HG02885 (cell line): ENCODE results near the gene MTARC1.

ENCODE experiments used
- ATAC-seq: cut with Tn5 transposase; IDR thresholded peaks from one replicate; pipeline ENCODE4 v1.9.1; 2021; ENCODE audit warnings: mild to moderate bottlenecking; ENCODE audit not compliant: unreplicated experiment, poor library complexity

The MTARC1 gene

GRCh38 chr1:220803401-220804201 lies 16.9 kb downstream of the MTARC1 start:
- ATAC-seq: peak; percentile 64

GRCh38 chr1:220804202-220804586 lies 17.5 kb downstream of the MTARC1 start:
- ATAC-seq: no peak

GRCh38 chr1:220806408-220806807 lies 19.7 kb downstream of the MTARC1 start:
- ATAC-seq: no peak

DNA sequence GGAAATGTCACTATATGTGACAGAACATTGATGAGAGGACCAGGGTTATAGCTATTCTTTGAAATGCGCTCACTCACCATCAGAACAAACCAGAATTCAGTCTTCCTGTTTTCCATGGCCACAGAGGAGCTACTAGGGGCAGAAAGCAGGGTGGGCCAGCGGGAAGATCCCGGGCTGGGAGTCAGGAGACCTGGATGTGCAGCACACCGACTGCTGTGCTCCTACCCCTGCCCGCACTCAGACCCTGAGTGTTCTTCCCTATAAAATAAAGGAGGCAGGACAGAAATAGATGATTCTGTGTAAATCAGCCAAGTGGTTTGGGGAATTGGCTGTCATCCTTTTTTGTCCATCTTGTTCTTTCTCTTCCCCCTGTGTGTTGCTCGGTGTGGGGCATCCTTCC lies 21.0 kb downstream of the MTARC1 start:
- no peak for ATAC-seq

DNA sequence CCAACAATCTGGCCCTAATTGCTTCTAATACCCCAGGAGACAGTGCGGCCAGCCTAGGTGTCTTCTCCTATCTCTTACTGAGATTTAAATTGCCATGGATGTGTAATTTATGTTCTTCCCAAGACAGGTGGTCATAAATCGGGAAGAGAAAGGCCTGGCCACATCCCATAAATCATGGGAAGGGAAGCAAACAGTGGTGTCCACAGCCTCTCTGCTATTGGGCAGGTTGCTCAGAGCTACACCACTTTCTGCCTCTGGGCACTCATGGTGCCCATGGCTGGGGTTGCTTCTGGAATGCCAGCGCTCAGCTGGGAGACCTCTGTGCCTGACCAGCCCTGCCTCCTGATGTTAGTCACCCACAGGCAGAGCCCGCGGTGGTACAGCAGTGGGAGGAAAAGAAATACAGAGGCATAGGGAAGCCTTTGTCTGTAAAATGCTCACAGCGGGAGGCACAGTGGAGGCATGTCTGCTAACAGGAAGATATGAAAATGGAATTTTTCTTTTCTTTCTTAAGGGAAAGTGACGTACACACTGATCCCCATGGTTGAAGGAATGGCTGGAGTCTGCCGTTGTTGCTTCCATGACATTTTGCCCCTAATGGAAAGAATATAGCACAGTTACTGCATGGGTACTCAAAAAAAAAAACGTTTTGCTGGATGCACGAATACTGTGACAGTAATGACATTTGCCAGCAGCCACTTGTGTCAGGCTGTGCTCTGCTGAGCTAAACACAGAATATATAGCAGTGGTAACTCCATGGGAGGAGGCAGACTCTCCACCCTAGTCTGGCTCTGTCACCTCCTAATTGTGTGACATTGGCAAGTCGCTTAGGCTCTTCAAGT lies 21.9 kb downstream of the MTARC1 start:
- no peak for ATAC-seq

DNA sequence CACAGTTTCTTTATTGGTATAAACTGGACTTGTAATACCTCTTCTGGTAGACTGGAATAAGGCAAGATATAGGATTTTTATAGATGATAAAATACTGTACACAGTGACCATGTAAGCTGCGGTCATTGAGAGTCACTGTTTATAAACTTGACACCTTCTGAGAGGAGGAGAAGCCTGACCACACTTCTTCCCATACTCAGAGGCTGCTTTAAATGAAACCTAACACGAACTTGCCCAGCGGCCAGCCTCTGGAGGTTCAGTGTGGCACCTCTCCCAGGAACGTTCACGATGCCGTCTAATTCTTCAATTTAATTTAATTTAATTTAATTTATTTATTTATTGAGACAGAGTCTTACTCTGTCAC lies 22.5 kb downstream of the MTARC1 start:
- ATAC-seq: no peak

DNA sequence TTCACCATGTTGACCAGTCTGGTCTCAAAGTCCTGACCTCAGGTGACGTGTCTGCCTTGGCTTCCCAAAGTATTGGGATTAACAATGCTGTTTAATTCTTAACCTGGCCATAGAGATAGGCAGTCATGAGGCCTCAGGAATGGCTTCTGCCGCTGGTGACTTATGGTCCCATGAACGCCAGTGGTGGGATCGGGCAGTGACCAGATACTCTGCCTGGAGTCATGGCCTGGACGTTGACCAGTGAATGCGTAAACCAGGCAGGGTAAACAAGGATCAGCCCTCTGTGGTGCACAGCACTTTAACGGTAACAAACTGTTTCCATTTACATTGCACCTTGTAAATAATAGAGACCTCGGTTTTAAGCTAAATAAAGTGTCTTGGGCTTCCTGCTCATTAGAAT lies 23.0 kb downstream of the MTARC1 start:
- no peak for ATAC-seq

DNA sequence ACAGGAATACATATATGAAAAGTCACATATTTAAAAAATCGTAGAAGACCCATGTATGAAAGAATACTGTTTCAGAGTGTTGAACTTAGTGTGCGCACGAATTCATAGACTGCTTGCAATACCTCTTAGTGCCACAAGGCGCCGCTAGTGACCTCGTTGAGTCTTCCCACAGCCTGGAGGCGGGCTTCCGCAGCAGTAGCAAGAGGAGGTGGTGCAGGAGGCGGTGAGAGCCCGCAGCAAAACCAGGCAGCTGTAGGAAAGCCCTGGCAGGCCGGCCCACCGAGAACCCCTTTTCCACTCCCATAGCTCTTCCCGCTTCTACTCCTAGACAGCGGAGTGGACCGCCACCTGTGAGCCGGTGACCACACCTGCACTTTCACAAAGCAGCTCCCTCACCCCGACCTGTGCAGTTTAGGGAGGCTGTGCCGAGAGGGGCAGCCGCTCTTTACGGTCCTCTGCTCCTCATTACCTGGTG lies 23.5 kb downstream of the MTARC1 start:
- ATAC-seq: peak; percentile 95

DNA sequence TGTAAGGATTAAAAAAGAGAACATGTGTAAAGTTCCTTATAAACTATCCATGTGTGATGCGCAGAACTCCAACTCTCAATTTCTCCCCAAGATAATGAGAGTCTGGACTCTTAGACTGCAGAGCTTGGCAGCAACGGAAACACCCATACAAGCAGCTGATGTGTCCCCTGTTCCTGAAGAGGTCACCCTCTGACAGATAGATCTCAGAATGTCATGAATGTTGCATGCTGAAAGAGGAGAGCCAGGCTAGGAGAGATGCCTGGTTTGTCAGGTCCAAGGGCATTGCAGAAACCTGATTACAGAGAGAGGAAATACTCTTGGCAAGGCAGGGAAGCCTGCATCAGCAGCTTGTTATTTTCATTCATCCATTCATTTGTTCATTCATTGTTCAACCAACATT lies 24.2 kb downstream of the MTARC1 start:
- no peak for ATAC-seq

DNA sequence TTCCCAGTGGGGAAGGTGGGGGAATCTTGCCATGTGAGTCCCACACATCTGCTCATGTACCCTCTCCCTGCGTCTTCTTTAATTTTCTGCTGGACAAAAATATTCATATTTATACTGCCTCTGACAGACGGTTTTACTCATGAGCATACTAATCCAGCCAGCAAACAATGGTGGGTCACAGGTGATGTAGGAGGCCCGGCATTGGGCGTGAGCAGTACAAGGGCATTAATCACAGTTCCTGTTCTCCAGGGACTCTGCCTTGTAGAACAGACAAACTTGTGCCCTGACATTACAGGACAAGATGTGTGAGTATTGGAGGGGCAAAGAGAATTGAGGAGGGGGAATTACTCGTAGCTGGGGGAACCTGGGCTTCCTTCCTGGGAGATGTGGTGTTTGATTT lies 25.0 kb downstream of the MTARC1 start:
- ATAC-seq: no peak

GRCh38 chr1:220812308-220812707 lies 25.6 kb downstream of the MTARC1 start:
- ATAC-seq: no peak

DNA sequence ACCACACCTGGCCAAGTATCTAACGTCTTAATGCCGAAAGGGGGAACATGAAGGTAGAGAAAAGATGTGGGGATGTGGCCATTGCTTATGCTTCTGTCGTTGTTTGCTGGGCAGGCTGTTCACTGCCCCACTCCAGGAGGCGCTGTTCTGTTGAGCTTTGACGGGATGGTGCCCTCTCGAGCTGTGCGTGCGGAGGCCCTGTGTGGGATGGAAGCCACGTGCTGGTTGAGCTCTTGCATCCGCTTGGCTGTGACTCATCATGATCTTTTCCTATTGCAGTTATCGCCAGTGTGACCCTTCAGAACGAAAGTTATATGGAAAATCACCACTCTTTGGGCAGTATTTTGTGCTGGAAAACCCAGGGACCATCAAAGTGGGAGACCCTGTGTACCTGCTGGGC lies 26.3 kb downstream of the MTARC1 start:
- ATAC-seq: no peak

DNA sequence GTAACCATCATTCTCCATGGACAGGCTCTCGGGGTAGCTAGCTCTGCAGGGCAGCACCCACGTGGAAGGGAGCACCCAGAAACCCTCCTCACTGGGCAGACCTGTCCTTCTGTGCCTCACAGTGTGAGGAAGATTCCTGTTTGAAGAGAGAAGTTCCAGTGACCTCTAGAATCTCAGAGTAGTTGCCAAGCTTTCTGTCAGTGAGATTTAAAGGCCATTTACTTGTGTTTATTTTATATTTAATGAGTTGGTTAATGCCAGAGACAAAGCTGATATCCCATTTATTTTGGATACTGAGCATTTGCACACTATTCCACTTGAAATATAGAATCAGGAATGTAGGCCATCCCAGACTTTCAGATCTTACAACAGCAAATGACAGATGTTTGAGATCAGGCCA lies 28.7 kb downstream of the MTARC1 start:
- no peak for ATAC-seq

- ATAC-seq: no peak
These were observed 31.2 kb downstream of the MTARC1 start for GRCh38 chr1:220817907-220818306.

- ATAC-seq: no peak
These were observed 31.9 kb downstream of the MTARC1 start for GRCh38 chr1:220818421-220819173.

DNA sequence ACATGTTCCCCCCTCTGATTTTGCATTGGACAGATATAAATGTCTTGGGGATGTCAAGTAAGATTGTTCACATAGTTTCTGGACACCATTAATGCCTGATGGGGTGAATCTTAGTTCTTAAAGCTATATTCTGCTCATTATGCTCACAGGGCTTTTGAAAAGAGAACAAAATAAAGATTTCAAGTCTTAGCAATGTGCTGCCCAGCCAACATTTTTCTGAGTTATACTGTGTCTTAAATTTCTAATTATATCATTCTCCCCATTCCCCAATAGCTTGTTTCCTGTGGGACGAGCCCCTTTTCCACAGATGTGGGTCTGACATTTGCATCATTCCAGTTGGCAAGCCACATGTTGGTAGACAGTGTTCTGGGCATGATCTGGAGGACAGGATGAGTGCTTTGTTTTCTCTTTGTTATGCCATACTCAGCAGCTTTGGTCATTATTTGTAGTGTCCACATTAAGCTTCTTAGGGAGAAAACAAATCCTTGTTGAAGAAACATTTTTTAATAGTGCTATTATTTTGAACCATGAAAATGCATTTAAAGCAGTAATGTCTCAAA lies 32.8 kb downstream of the MTARC1 start:
- ATAC-seq: no peak

- no peak for ATAC-seq
These were observed 37.6 kb downstream of the MTARC1 start for GRCh38 chr1:220824031-220824989.

DNA sequence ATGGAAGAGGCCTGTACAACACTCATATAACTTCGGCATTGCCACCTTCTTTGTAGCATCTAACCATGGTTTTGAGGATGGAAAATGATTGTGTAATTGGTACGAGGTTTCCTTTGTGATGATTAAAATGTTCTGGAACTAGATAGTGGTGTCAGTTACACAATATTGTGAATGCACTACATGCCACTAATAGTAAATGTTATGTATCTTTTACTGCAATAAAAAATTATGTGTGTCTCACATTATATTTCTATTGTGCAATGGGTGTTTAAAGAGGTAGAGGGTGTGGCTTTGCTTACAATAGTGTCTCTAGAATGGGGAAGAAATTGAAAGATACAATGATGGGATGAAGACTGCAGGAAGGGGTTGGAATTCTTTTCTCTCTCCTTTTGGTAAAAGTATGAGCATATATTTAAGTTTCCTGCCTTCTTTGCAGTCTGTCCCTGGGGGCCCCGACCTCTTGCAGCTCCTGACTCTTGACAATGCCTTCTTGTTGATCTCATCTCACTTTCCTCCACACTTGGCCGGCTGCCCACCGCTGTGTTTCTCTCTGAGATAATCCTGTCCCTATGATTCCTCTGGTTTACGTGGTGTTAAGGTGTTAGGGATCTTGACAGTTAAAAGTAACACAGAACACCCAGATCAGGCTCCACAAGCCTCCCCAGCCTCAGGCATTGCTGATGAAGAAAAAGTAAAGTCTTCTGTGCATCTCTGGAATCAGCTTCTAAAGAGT lies 39.3 kb downstream of the MTARC1 start:
- ATAC-seq: no peak

DNA sequence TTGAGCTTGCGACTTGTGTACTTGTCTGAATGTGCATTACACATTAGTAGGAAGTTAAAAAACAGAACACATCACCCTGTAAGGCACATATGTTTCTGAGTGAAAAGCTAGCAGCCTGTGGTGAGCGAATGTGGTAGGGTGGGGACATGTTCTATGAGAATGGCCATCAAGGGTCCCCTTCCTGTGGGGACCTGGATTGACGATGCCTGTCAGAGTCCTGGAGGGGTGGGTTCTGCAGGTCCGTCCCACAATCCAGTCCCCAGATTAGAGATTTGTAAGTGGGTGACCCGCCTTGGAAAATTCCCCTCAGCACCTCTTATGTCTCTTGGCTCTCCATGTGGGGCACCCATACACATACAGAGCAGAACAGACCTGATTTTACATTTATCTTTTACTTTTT lies 40.0 kb downstream of the MTARC1 start:
- no peak for ATAC-seq
